GM21367 (cell line): ENCODE results near the gene KCNT1.

Experiments used
- ATAC-seq: cut with Tn5 transposase; IDR thresholded peaks from one replicate; pipeline ENCODE4 v1.9.1; 2021; ENCODE audit not compliant: unreplicated experiment

KCNT1 gene

DNA sequence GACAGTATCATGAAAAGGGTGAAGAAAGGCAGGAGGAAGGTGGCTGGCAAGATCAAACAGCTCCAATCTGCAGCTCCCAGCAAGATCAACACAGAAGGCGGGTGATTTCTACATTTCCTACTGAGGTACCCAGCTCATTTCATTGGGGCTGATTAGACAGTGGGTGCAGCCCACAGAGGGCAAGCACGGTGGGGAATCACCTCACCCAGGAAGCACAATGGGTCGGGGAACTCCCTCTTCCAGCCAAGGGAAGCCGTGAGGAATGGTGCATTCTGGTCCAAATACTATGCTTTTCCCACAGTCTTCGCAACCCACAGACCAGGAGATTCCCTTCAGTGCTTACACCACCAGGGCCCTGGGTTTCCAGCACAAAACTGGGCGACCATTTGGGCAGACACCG lies 138.6 kb downstream of the KCNT1 start:
- no peak for ATAC-seq
